IPS-18c (cell line): ENCODE measurements around the gene STPG3.

Experiments
- H3K4me3 ChIP-seq: 2 replicates; pipeline ENCODE4 v1.7.0; 2013; ENCODE audit warnings: low read depth, mild to moderate bottlenecking, low read length, moderate library complexity; ENCODE audit not compliant: insufficient read depth
- H3K9me3 ChIP-seq: one replicate; pipeline ENCODE4 v1.6.1; 2013; ENCODE audit warnings: mild to moderate bottlenecking, low read length, moderate library complexity; ENCODE audit not compliant: control insufficient read depth, insufficient read depth

STPG3 gene

DNA sequence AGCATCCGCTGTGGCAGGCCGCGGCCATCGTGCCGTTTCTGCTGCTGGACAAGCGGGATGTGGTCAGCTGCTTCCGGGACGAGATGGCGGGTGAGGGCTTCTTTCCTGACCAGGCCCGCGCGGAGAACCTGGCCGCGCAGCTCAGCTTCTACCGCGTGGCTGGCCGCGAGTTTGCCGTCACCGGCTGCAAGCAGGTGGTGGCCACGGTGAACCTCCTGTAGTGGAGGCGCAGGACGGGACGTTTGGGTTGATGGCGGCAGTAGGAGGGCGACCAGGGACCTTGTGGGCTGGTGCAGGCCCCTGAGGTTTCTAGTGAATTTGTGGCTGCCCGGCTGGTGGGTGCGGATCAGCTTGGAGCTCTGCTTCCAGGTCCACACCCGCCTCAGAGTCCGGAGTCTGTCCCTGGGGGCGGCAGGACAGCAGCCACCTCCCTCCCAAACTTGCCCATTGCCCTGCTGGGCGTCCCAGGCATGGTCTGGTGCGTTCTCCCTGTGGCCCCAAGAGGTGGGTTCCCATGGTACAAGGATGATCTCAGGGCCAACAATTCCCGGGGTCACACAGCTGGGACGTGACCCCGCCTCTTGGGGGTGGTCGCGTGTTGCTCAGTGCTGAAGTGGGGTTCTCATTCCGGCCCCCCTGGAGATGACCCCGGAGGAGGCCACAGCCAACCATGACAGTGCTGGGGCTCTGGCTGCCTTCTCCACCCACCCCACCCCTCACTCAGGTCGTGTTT lies 28.8 kb downstream of the STPG3 start:
- H3K4me3 ChIP-seq = no peak overlapping the region
- H3K9me3 ChIP-seq = no peaks in the 10 kb centered on the region

DNA sequence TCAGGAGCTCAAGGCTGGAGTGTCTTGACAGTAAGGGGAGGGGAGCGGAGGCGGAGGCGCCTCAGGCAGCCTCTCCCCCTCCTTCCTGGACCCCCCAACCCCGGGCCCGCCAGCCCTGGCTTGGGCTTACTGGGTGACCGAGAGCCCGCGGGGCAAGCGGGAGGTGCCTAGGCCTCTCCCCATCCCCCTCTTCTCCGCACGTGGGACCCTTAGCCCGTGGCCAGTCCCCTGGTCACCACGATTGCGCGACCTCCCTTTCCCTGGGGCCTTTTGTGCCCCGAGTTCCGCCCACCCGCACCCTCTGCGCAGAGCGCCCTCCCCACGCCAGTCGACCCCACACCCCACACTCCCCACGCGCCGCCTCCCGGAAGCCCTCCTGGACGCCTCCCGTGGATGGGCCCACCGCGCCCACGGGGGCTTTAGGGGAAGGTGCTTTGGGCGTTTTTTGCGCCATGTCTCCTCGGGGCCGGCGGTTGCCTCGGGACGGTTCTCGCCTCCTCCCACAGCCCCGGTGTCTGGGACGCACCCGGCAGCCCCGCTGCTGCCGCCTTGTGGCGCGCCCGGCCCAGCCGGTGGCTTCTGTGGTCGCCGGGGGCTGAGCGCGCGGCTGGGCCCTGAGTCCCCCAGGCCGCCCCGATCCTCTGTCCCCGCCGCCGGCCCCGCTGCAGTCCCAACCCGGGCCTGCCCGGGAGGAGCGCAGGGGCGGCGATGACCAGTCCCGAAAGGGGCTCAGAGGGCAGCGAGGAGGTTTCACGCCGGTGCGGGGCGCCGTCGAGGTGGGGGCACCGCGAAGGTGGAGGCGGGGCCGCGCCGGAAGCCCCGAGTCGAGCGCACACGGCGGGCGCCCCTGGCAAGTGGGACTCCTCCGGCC lies 29.6 kb downstream of the STPG3 start:
- Histone ChIP-seq H3K9me3 (no peaks in the 10 kb centered on the region), H3K4me3 (peak overlapping the region; percentile 58)

DNA sequence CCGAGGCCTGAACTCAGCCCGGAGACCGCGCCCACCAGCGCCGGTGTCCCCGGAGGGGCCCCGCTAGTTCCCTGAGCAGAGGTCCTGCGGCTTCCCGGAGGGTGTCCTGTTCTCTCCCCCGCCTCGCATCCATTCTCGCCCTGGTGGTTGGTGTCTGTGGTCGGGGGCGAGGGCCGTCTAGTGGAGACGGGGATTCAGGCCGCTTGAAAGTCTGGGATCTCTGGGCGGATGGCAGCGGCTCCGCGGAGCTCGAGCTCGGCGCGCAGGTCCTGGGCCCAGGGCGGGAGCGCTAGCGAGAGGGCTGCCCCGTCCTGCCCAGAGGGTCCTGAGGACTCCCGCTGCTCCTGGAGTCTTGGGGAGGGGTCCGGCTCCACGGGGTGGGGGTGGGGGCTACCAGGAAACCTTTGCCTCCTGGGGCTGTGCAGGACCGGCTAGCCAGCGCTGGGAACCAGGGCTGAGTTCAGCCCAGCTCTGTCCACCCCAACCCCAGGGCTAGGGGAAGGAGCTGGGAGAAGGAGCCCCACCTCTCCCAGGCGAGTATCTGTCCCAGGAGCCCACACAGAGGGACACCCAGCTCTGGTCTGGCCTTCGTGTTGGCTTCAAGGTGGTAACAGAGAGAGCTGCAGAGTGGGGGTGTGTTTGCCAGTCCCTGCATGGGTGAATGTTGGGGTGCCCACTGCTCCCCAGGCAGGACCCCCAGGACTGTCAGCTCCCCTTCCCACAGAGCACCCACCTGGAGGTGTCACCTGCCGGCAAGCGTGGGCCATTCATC lies 30.4 kb downstream of the STPG3 start:
- peak overlapping the region; percentile 58 for H3K4me3 ChIP-seq

DNA sequence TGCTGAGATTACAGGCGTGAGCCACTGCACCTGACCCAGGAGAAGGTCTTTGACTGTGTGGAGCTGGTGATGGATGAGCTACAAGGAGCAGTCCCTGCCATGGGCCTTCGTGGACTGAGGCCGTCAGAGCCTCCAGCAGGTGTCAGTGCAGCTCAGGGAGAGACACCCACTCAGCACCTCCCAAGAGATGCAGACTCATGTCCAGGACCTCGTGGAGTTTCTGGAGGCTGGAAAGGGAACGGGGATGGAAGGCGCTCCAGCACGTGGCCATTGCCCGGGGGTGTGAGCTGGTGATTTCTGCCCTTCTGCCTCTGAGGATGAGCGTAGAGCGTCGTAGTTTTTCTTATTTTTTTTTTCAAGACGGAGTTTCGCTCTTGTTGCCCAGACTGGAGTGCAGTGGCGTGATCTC lies 35.9 kb downstream of the STPG3 start:
- Histone ChIP-seq H3K9me3 (no peaks in the 10 kb centered on the region), H3K4me3 (no peak overlapping the region)

More for the DNA sequence above, 30.4 kb downstream of the STPG3 start:
- H3K9me3 ChIP-seq = no peaks in the 10 kb centered on the region

DNA sequence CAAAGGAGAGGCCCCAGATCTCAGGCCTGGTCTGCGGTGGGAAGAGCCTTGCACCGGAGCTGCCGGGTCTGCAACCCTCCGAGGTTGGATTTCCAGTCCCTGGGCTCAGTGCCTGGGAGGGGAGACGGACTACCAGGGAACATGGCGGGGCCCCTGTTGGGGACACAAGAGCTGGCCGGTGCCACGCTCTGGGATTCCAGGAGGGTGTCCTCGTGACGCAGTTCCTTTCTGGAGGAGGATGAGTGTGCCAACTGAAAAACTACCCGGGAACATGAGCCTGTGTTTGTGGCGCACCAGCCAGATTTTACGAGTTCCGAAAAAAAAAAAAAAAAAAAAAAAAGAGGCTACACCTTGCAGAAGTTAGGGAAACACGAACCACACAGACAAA lies 42.0 kb downstream of the STPG3 start:
- H3K4me3 ChIP-seq = no peak overlapping the region

DNA sequence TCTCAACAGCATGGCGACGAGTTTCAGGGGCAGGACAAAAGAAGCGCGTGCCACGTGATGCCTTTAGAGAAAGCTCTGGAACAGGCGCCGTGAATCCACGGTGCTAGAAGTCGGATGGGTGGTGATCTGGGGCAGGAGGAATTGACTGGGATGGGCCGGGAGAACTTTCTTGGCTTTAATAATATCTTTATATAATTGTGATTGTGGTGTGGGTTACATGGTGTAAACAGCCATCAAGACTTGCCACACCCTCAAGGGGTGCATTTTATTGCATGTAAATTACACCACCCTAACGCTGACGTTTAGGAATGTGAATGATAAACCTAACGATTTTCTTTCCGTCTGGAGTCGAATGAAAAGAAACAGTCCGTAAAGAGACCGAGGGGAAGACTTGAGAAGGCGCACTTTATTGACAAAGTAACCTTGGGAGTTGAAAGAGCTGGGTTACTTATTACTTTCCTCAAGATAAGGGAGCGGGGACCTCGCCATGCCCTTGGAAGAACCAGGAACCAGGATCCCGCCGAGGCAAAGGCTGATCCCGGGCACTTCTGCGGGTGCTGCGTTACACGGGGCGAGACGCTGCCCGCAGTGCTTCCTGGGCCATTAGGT lies 42.5 kb downstream of the STPG3 start:
- no peak overlapping the region for H3K4me3 ChIP-seq
- H3K9me3 ChIP-seq = peaks cover 3% of the 10 kb centered on the region

More for the DNA sequence above, 42.0 kb downstream of the STPG3 start:
- peaks cover 3% of the 10 kb centered on the region for H3K9me3 ChIP-seq

DNA sequence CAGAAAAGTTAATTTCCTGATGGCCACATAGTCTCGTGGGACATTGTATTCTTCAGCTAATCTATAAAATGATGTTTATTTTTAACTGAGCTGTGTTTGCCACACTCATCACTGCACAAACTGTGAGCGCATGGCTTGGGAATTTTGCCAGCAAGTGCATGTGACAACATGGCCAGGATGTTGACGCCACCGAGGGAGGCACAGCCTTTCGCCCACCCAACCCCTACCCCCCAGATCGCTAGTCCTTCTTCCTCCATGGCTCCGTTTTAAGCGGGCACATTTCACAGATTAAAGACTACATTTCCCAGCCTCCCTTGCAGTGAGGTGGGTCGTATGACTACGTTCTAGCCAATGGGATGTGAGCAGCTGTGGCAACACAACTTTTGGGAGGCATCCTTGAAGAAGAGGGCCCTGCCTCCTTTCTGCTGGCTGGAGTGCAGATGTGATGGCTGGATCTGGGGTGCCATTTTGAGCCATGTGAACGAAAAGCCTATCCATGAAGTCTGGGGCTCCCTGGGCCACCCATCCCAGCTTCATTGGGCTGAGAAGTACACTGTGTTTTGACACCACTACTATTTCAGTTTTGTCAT lies 43.1 kb downstream of the STPG3 start:
- Histone ChIP-seq H3K4me3 (no peak overlapping the region), H3K9me3 (peaks cover 3% of the 10 kb centered on the region)

DNA sequence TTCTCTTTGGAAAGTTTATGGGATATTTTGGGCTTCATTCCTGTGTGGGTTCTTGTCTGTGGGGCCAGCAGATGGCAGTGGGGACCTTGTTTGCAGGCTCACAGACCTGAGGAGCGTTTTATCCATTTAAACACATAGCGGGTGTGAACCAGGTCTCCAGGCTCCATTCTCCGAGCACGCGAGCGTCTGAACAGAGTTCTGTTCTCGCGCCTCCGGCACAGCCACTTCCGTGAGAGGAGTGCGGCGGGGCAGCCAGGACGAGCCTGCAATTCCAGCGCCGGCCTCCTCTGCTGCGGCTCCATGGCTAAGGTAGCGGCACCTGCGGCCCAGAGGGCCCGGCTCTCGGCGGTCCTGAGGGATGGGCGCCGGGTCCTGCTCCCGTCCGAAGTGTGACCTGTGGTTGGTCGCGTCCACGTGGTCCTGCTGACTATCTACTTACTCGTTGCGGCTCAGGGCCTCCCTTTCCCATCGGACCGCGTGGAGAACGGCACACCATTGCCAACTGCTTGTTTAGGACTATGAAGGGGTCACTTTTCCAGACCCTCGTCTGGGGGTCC lies 43.7 kb downstream of the STPG3 start:
- Histone ChIP-seq H3K9me3 (peaks cover 3% of the 10 kb centered on the region), H3K4me3 (peak overlapping the region; percentile 16; the same call in 1 of the 2 replicates)

DNA sequence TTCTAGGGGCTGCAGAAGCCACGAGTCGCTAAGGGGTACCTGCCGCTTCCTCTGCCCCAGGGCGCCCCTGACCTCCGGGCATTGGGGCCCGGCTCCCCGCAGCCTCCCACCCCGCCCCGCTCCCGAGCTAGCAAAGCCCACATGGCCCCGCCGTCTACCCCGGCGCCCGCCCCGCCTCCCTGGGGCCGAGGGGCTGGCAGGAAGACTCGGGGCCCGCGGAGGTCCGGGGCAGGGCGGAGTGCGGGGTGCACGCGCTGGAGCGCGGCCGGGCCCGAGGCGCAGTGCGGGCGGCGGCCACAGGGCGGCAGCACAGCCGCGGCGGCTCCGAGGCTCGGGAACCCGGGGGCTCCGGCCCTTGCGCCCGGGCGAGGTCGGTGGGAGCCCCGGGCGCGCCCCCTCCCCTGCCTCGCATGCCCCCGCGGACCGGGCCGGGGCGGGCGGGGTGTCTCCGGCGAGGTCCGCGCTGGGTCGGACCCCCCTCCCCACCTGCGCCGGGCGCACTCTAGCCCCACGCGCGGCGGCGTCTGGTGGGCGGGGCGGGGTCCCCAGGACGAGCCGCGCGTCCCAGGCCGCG lies 44.2 kb downstream of the STPG3 start:
- peak overlapping the region; percentile 31; the same call in 1 of the 2 replicates for H3K4me3 ChIP-seq
- peaks cover 5% of the 10 kb centered on the region for H3K9me3 ChIP-seq

DNA sequence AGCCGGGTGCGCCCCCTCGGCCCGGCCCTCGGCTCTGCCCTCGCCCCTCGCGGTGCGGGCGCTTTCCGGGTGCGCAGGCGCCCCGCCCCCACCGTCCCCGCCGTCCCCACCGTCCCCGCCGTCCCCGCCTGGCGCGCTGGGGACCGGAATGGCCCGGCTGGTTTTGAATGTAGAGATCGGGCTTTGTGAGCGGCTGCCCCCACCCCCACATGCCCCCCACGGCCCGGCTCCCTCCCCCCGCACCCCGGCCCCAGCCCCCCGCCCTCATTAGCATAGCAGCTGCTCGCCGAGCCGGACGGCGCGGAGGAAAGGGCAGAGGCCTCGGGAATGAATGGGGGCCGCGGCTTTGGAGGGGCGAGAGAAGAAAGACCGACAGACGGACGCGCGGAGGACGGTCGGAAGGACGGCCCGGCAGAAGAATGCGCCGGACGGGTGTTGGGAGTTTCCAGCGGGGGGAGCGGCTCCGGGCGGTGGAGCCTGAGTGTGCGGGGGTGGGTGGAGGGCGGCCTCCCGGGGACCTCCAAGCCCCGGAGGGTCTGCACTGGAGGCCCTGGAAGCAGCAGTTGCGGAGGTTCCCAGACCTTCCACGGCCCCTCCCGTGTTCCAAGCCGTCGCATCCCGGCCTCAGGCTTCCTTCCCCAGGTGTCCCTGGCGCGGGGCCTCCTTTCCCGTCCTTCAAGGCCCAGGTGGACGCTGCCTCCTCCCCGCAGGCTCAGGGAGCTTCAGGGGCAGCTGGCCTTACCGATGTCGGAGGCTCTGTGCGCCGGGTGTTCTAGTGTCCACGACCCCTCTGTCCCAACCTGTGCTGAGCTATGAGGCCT lies 45.0 kb downstream of the STPG3 start:
- Histone ChIP-seq H3K4me3 (peak overlapping the region; percentile 34), H3K9me3 (peaks cover 5% of the 10 kb centered on the region)

DNA sequence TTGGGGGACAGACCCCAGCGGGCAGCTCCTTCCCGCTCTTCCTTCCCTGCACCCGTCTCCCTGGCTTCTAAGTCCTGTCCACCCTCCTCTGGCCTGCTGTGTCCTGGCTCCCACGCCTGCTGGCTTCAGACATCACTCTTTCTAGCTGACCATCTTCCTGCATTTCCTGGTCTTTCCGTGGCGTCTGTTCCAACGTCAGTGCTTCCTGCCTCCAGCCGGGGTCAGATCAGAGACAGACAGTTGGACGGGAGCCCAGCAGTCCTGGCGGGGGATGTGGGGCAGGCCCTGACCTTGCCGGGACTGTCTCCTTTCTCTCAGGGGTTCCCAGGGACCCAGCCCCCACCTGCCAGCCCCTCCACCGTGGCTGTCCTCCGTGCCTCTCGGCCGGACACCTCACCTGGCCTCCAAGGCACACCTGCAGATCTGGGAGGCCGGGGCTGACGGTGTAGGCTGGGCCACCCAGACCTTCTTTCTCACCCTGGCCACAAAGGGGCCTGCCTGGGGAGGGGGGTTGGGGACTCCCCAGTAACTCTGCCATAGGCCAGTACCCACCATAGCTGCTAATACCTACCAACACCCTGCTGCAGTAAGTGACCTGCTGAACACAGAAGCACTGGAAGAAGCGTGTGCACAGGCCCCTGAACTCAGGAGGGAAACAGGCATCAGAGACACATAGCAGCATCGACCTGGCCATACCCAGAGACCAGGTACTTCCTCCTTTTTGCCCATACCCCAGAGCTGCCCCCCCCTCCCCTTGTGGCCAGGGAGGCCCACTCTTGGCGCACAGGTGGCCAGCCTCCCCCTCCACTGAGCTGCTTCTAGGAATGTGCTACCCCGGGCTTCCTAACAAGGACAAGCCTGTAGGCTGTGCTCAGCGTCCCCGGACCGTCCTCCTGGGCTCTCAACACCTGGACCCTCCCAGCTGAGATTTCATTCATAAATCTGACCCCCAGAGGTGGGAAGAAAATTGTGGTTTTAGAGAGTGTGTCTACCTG lies 45.9 kb downstream of the STPG3 start:
- Histone ChIP-seq H3K9me3 (peaks cover 5% of the 10 kb centered on the region), H3K4me3 (peak overlapping the region; percentile 34)

DNA sequence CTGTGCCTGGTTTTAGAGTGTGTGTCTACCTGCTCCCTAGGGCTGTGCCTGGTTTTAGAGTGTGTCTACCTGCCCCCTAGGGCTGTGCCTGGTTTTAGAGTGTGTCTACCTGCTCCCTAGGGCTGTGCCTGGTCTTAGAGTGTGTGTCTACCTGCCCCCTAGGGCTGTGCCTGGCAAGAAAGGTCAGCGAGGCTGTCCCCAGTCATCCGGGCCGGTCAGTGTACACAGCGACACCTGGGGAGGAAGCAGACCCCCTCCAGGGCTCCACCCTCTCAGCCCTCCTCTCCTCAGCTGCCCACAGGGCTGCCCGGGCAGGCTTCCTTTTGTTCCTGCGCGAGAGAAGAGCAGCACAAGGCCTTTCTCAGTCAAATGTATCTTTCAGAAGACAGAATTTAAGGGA lies 46.9 kb downstream of the STPG3 start:
- Histone ChIP-seq H3K4me3 (0 out of 2 replicates have a peak overlapping the region, but pooled peaks have one; percentile 9), H3K9me3 (peaks cover 5% of the 10 kb centered on the region)

DNA sequence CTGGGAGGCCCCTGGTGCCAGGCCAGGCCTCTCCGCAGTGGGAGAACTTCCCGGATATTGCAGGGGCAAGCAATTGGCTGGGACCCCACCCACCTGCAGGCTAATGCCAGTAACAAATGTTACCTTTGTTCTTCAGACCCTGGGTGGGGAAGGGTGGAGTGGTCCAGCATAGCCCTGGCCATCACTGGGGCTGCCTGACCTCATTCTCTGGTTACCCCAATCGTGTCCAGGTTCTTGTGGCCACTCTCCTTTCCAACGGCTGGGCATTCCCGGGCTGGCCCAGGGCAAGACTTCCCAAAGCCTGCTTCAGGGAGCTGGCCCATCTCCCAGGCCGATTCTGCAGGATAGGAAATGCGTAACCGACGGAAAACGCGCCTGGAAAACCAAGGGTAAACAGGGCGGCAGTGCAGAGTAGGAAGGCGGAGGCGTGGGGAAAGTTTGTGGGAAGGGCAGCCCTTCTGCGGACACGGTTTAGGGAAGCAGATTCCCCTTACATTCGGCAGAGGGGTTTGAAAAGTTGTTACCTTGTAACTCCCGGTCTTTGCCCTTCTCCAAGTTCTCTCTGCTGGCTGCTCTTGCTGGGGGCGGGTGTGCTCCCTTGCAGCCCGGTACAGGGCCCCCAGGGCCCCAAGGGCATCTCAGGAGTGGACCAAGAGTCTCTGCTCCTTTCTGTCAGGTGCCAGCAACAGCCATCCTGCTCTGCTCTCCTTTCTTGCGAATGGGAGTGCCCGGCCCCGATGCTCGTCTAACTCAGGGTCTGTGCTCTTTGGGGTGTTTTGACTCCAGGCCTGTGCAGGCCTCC lies 47.5 kb downstream of the STPG3 start:
- Histone ChIP-seq H3K9me3 (peaks cover 5% of the 10 kb centered on the region), H3K4me3 (peak overlapping the region; percentile 92)

DNA sequence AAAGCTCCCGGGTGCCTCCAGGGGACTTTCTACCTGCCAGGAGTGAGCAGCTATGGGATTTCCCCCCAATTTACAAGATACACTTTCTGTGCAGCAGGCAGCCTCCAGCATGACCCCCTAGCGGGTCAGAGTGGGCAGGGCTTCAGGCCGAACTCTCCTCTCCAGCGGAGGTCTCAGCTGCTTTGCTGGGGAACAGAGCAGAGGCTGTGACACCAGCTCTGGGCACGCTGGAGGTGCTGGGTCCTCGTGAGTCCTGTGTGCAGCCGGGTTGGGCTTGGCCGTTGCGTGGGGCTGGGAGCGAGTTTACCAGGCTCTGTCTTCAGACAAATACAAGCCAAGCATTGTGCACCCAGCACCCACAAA lies 48.1 kb downstream of the STPG3 start:
- Histone ChIP-seq H3K4me3 (peak overlapping the region; percentile 92), H3K9me3 (peaks cover 5% of the 10 kb centered on the region)
